SK-N-SH (cell line): ENCODE measurements around the gene PSMB9. TPM values are rescaled to one million over a fixed set of nuclear protein-coding genes. Genes with fewer than 3 reads are reported as not detected.

Source experiments
- CTCF ChIA-PET: fragments of 300-600, 350-600 bp; formaldehyde crosslinking; extraction: SDS; loops from one replicate; lab custom pipeline; 2021; lab: Yijun Ruan, JAX
- POLR2A ChIA-PET: fragments of 350-600 bp; sonication (Branson Sonifier 250); formaldehyde crosslinking; extraction: SDS; loops from one replicate; lab custom pipeline; 2020; ENCODE audit warnings: antibody characterized with exemption, inconsistent platforms; lab: Yijun Ruan, JAX
- DNase-seq: peaks from one replicate; pipeline ENCODE4 v3.0.0; 2012
- H2AFZ ChIP-seq: fragments of 200-600 bp; sonication (generic); 2 replicates; pipeline ENCODE4 v1.8.1; 2016; ENCODE audit warnings: antibody characterized with exemption, mild to moderate bottlenecking, low read depth
- H3F3A ChIP-seq: fragments of 200-600 bp; sonication (generic); replicated peaks from 2 replicates; pipeline ENCODE3; 2016; ENCODE audit warnings: antibody characterized with exemption, mild to moderate bottlenecking; ENCODE audit not compliant: insufficient read depth
- H3K27ac ChIP-seq, 2 experiments: fragments of 200-500 bp in 1 of 2; fragments of 200-600 bp in 1 of 2; sonication (Bioruptor generic) in 1 of 2; sonication (generic), shearing (Covaris generic) in 1 of 2; 2 replicates each; pipeline versions ENCODE4 v1.5.1 to v1.6.1; 2014 to 2016; ENCODE audit warnings: low read depth in 2 of 2, inconsistent platforms in 1 of 2, low read length in 1 of 2, mild to moderate bottlenecking in 1 of 2, mixed read lengths in 1 of 2
- H3K27me3 ChIP-seq: fragments of 200-600 bp; sonication (generic), shearing (Covaris generic); 2 replicates; pipeline ENCODE4 v1.6.1; 2016; ENCODE audit warnings: mixed run types; ENCODE audit not compliant: insufficient read depth
- H3K36me3 ChIP-seq, 2 experiments: fragments of 200-500 bp in 1 of 2; fragments of 200-600 bp in 1 of 2; sonication (Bioruptor generic) in 1 of 2; sonication (generic) in 1 of 2; replicated peaks in 1 of 2; 2 replicates each; pipeline versions ENCODE3 to v1.5.1; 2014 to 2016; ENCODE audit warnings: low read length in 1 of 2, mild to moderate bottlenecking in 1 of 2; ENCODE audit not compliant: insufficient read depth in 2 of 2, control insufficient read depth in 1 of 2
- H3K4me1 ChIP-seq, 2 experiments: fragments of 200-500 bp in 1 of 2; fragments of 200-600 bp in 1 of 2; sonication (Bioruptor generic) in 1 of 2; sonication (generic), shearing (Covaris generic) in 1 of 2; 2 replicates each; pipeline versions ENCODE4 v1.5.1 to v1.6.1; 2014 to 2016; ENCODE audit warnings: low read depth in 1 of 2, low read length in 1 of 2, mixed run types in 1 of 2; ENCODE audit not compliant: insufficient read depth in 2 of 2, control insufficient read depth in 1 of 2
- H3K4me2 ChIP-seq: fragments of 200-600 bp; sonication (generic), shearing (Covaris generic); 2 replicates; pipeline ENCODE4 v1.6.1; 2017; ENCODE audit warnings: mixed run types
- H3K4me3 ChIP-seq, 2 experiments: fragments of 200-500 bp in 1 of 2; fragments of 200-600 bp in 1 of 2; sonication (Bioruptor generic) in 1 of 2; sonication (generic), shearing (Covaris generic) in 1 of 2; 2 replicates each; pipeline versions ENCODE4 v1.5.1 to v1.8.1; 2014 to 2016; ENCODE audit warnings: low read depth in 2 of 2, inconsistent platforms in 1 of 2, low read length in 1 of 2, mild to moderate bottlenecking in 1 of 2, mixed read lengths in 1 of 2, moderate library complexity in 1 of 2
- H3K79me2 ChIP-seq: fragments of 200-600 bp; sonication (generic); 2 replicates; pipeline ENCODE4 v1.8.1; 2017; ENCODE audit warnings: mild to moderate bottlenecking; ENCODE audit not compliant: insufficient read depth
- H3K9ac ChIP-seq: fragments of 200-600 bp; sonication (generic); 2 replicates; pipeline ENCODE4 v1.6.1; 2017; ENCODE audit warnings: mixed run types
- H3K9me2 ChIP-seq: fragments of 200-600 bp; sonication (generic); 2 replicates; pipeline ENCODE4 v1.6.1; 2017; ENCODE audit warnings: mixed run types
- H3K9me3 ChIP-seq: fragments of 200-600 bp; sonication (generic); 2 replicates; pipeline ENCODE4 v1.6.1; 2017; ENCODE audit warnings: mixed run types, mild to moderate bottlenecking, moderate library complexity
- H4K20me1 ChIP-seq: fragments of 200-600 bp; sonication (generic); 2 replicates; pipeline ENCODE4 v1.6.1; 2017; ENCODE audit warnings: mild to moderate bottlenecking, mixed run types; ENCODE audit not compliant: insufficient read depth
- CHD2 ChIP-seq: fragments of 150-350 bp; IDR thresholded peaks from 2 replicates; pipeline ENCODE4 v1.6.1; 2018; ENCODE audit warnings: low read length; ENCODE audit not compliant: partially characterized antibody
- CTCF ChIP-seq: fragments of 200-600 bp; sonication (generic); IDR thresholded peaks from 2 replicates; pipeline ENCODE4 v1.6.1; 2017; ENCODE audit warnings: antibody characterized with exemption, mild to moderate bottlenecking, moderate library complexity
- EZH2phosphoT487 ChIP-seq: fragments of 200-600 bp; sonication (generic); IDR thresholded peaks from 2 replicates; pipeline ENCODE4 v1.6.1; 2017; ENCODE audit warnings: low read depth, mixed run types, mild to moderate bottlenecking, antibody characterized with exemption, moderate library complexity, borderline replicate concordance
- FOSL2 ChIP-seq: IDR thresholded peaks from 2 replicates; pipeline ENCODE4 v1.4.0; 2012; ENCODE audit warnings: low read depth, mild to moderate bottlenecking, moderate library complexity, borderline replicate concordance
- GATA2 ChIP-seq: sonication (generic); formaldehyde crosslinking; IDR thresholded peaks from 2 replicates; pipeline ENCODE4 v1.5.0; 2020; ENCODE audit warnings: mild to moderate bottlenecking, missing genetic modification reagents
- IRF3 ChIP-seq: fragments of 150-350 bp; IDR thresholded peaks from 2 replicates; pipeline ENCODE4 v1.6.1; 2016; ENCODE audit warnings: mild to moderate bottlenecking, low read depth, low read length
- JUND ChIP-seq: IDR thresholded peaks from 2 replicates; pipeline ENCODE4 v1.4.0; 2012
- MEF2A ChIP-seq: IDR thresholded peaks from 2 replicates; pipeline ENCODE4 v1.4.0; 2012; ENCODE audit warnings: low read depth, borderline replicate concordance
- NRF1 ChIP-seq: IDR thresholded peaks from 2 replicates; pipeline ENCODE4 v1.6.1; 2012; ENCODE audit warnings: low read depth, mild to moderate bottlenecking, low read length
- POLR2AphosphoS5 ChIP-seq: IDR thresholded peaks from 2 replicates; pipeline ENCODE4 v1.6.1; 2012; ENCODE audit warnings: low read depth, low read length
- REST ChIP-seq: IDR thresholded peaks from 2 replicates; pipeline ENCODE4 v1.6.1; 2012; ENCODE audit warnings: mild to moderate bottlenecking, low read depth, low read length, moderate library complexity
- SIN3A ChIP-seq: IDR thresholded peaks from 2 replicates; pipeline ENCODE4 v1.6.1; 2012; ENCODE audit warnings: low read depth, mild to moderate bottlenecking, low read length, moderate library complexity, borderline replicate concordance
- SMC3 ChIP-seq: IDR thresholded peaks from 2 replicates; pipeline ENCODE4 v1.6.1; 2012; ENCODE audit warnings: low read depth, low read length, improper control_type of control experiment
- TAF1 ChIP-seq: IDR thresholded peaks from 2 replicates; pipeline ENCODE4 v1.6.1; 2012; ENCODE audit warnings: low read depth, mild to moderate bottlenecking, low read length, moderate library complexity, borderline replicate concordance
- TEAD4 ChIP-seq: IDR thresholded peaks from 2 replicates; pipeline ENCODE4 v1.4.0; 2012; ENCODE audit warnings: mild to moderate bottlenecking, borderline replicate concordance; ENCODE audit not compliant: insufficient read depth
- WGBS: methylation state at CpG from one replicate; pipeline ENCODE4 v1.1.6; 2017; ENCODE audit warnings: low lambda C conversion rate; 5-methylcytosine and 5-hydroxymethylcytosine counted together
- polyA plus RNA-seq, 3 experiments: library from polyadenylated mRNA; depleted of rRNA; stranded (reverse); fragments of >200 nt; gene quantifications; 2 replicates each; pipeline ENCODE4 v1.2.3, GENCODE V29; 2012

Gene PSMB9
- polyA plus RNA-seq, 1 of the 3 experiments (the other 2 are of a cell fraction) = 83.7 TPM

GRCh38 chr6:32809171-32809570 is 44.8 kb upstream of the PSMB9 start:
- peaks cover 34% of the 10 kb centered on the region for H3K27me3 ChIP-seq
- H3F3A ChIP-seq = no peaks in the 10 kb centered on the region
- ChIA-PET POLR2A (no interaction called here), CTCF (interaction anchor here (0.7 to 1.7 kb wide), 2 partner anchors 59 to 459 kb away, joined by 3 to 5 read pairs; no protein-coding TSS in a partner anchor)
- H4K20me1 ChIP-seq = no peaks in the 10 kb centered on the region
- WGBS = 11% methylated on average over 1 of the region's 1 CpG
- H3K9ac ChIP-seq = no peak overlapping the region
- no peak for DNase-seq
- H3K4me1 ChIP-seq = no peaks in the 10 kb centered on the region
- H3K4me3 ChIP-seq = no peak overlapping the region
- no peaks in the 10 kb centered on the region for H3K9me3 ChIP-seq
- H3K4me2 ChIP-seq = no peak overlapping the region
- no peaks in the 10 kb centered on the region for H3K79me2 ChIP-seq
- TF ChIP-seq CTCF = no peak
- TF ChIP-seq EZH2phosphoT487 = no peak
- no peak for TF ChIP-seq REST
- TF ChIP-seq NRF1 = no peak
- no peak for TF ChIP-seq JUND
- TF ChIP-seq POLR2AphosphoS5 = no peak
- no peak for TF ChIP-seq IRF3
- no peak for TF ChIP-seq SMC3
- TF ChIP-seq TAF1 = no peak
- TF ChIP-seq SIN3A = no peak
- TF ChIP-seq TEAD4 = no peak
- TF ChIP-seq GATA2 (CRISPR knock-in tag) = no peak
- TF ChIP-seq MEF2A = no peak
- TF ChIP-seq CHD2 = no peak
- no peak for TF ChIP-seq FOSL2
- no peak overlapping the region for H3K27ac ChIP-seq
- no peaks in the 10 kb centered on the region for H3K9me2 ChIP-seq
- no peaks in the 10 kb centered on the region for H3K36me3 ChIP-seq
- no peak overlapping the region for H2AFZ ChIP-seq
